Measurements from ENCODE around the gene STYXL2.

Gene STYXL2

GRCh38 chr1:167077868-167078210 lies 16.0 kb upstream of the STYXL2 start:
- no peak for DNase-seq (ENCODE audit: low read depth in 2 of 2)

DNA sequence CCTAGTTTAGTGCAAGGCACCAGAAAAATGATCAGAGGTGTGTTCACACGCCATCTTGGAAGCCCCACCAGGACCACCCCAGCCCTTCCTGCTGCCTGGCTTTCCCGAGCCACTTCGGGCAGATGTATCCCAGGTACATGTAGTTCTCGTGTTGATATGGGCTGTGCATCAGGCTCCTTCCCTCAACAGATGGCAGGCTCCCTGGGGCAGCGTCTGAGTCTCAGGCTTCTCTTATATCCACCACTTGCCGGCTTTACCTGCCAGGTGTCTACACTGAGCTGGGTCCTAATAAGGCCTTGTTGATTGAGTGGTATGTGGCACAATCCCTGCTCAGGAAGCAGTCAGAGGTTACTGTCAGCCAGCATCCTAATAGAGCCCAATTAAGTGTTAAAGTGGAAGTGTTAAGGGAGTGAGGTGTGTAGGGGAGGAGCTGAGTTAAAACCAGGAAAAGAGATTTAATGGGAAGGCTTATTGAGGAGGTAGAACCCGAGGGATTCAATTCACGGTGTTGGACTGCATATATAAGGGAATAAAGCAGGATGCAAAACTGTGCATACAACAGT lies 12.2 kb upstream of the STYXL2 start:
- no peak for DNase-seq (ENCODE audit: low read depth in 2 of 2)

DNA sequence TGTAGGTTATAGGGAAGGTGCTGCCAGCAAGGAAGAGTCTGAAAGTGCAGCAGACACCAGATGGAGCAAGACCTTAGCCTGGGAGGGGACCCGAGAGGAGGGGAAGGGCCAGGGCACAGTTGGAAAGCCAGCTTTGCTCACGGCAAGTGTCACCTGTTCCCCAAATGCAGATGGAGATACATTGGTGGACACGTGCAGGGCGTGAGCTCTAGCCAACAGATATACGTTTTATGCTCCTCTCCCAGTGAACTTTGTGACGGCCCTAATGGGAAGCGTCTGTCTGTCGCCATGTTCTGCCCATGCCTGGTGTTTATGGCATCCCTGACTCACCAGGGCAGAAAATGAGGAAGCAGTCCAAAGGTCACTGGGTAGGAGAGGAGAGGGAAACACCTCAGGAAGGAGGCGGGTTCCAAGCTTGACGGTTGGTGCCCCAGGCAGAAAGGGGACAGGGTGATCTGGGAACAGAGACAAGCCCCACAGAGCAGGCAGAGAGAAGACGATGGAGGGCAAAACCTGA lies 11.3 kb upstream of the STYXL2 start:
- DNase-seq (ENCODE audit: low read depth in 2 of 2): no peak

GRCh38 chr1:167083066-167083665 lies 10.7 kb upstream of the STYXL2 start:
- DNase-seq (ENCODE audit: low read depth in 2 of 2): no peak

- DNase-seq (ENCODE audit: low read depth in 2 of 2): no peak
Measured at GRCh38 chr1:167083871-167084270, 10.0 kb upstream of the STYXL2 start.

DNA sequence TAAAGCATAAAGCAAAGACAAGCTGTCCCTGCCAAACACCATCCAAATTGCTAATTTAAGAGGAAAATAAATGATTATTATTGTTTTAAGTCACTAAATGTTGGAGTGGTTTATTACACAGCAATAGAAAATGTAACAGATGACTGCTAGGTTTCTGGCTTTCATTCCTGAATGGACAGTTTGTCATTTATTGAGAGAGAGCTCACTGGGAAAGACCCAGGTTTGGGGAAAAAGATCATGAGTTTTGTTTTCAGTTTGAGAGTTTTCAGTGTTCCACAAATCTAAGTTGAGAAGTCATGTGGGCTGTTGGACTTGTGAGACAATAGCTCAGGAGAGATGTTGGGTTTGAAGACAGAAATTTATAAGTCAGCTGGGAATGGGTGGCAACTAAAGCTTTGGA lies 9.1 kb upstream of the STYXL2 start:
- no peak for DNase-seq (ENCODE audit: low read depth in 2 of 2)

DNA sequence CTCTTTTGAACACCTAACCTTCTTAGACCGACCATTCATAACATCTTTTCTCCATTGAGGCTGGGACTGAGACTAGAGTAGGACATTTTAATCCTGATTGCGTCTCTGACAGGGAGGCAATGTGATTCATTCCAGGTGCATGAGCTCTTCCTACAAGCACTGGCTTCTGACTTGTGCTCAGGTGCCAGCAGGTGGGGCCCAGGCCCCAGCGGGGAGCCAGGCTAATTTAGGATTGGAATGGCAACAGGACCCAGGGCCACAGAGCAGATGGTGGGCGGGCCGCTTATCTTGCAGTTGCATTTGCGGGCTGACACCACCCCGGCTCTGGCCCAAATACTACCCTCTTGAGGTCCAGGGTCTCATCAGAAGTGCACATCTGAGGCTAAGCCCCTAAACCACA lies 7.8 kb upstream of the STYXL2 start:
- no peak for DNase-seq (ENCODE audit: low read depth in 2 of 2)

- no peak for DNase-seq (ENCODE audit: low read depth in 2 of 2)
Measured at GRCh38 chr1:167086768-167087167, 7.1 kb upstream of the STYXL2 start.

GRCh38 chr1:167088746-167089417 lies 5.0 kb upstream of the STYXL2 start:
- DNase-seq (ENCODE audit: low read depth in 2 of 2): no peak

DNA sequence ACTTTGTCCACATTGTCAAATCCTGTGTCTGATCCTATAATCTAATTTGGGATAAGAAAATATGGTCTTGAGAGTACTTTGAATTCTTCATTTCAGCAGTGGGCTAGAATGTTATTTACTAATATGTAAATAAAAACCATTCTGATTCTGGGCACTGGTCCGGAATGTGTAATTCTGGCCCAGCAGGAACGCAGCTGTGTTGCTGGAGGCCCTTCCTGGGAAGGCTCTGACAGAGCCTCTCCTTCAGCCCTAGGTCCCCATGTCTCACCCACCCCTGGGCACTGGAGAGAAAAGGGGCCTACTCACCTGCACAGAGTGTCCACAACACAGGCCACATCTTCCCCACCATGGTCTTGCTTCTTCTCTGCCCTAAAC lies 3.9 kb upstream of the STYXL2 start:
- DNase-seq (ENCODE audit: low read depth in 2 of 2): no peak

GRCh38 chr1:167090314-167090942 lies 3.4 kb upstream of the STYXL2 start, which contains the start of gene GPA33:
TSS of gene GPA33 (minus strand) at chr1:167090377. CDS start at chr1:167090287, 90 bp downstream.
- no peak for DNase-seq (ENCODE audit: low read depth in 2 of 2)

GRCh38 chr1:167092653-167093052 lies 1.2 kb upstream of the STYXL2 start:
- DNase-seq (ENCODE audit: low read depth in 2 of 2): no peak

DNA sequence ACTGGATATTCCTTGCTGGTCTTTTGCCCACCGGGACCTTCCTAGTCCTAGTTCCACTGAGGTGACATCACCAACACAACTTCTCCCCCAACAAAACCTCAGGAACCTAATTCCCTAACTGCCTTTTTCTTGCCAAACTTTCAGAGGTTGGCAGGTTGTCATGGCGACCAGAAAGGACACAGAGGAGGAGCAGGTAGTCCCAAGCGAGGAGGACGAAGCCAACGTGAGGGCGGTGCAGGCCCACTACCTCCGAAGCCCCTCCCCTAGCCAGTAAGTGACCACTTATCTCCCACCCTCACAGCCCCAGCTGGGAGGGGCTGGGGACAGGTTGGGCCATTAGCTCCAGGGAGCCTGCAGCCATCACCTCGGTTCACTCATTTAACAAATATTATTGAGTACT lies 815 bp downstream of the STYXL2 start:
- DNase-seq (ENCODE audit: low read depth in 2 of 2): no peak

DNA sequence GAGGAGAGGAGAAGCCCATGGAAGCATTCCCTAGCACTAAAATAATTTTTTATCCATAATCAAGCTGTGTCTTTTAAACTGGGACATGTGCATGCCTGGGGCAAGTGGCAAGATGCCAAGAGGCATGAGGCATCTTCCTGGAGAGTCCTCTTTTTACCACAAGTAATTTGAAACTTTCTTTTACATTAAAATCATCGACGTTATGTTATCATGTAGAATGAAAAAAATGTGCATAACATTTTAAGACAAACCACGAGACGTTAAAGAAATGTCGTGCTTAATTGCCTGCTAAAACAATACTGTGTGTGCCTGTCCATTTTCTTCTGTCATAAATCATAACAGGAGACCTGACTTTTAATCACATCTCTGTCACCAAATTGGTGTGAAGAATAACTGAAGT lies 1.5 kb downstream of the STYXL2 start:
- no peak for DNase-seq (ENCODE audit: low read depth in 2 of 2)

DNA sequence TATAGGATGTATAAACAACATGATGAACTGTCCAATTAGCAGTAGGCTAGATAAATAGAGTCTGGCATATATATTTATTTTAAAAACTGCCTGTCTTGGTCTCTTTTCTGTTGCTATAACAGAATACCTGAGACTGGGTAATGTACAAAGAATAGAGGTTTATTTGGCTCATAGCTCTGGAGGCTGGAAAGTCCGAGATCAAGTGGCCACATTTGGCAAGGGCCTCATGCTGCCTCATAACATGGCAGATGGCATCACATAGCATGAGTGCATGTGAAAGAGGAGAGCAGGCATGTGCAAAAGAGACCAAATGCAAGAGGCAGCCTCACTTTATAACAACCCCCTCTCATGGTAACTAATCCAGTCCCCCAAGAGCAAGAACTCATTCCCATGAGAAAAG lies 6.0 kb downstream of the STYXL2 start:
- no peak for DNase-seq (ENCODE audit: low read depth in 2 of 2)

GRCh38 chr1:167100730-167101129 lies 6.9 kb downstream of the STYXL2 start:
- no peak for DNase-seq (ENCODE audit: low read depth in 2 of 2)

DNA sequence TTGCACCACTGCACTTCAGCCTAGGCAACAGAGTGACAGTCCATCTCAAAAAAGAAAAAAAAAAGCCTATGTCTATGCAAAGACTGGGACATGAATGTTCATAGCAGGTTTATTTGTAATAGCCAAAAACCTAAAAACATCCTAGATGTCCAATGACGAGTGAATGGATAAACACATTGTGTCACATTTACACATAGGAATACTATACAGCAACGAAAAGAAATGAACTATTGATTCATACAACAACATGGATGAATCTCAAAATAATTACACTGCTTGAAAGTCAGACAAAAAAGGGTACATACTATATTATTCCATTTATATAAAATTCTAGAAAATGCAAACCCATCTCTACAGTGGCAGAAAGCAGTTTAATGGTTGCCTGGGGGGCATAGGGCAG lies 7.9 kb downstream of the STYXL2 start:
- DNase-seq (ENCODE audit: low read depth in 2 of 2): no peak

GRCh38 chr1:167102906-167103573 lies 9.2 kb downstream of the STYXL2 start:
- no peak for DNase-seq (ENCODE audit: low read depth in 2 of 2)

DNA sequence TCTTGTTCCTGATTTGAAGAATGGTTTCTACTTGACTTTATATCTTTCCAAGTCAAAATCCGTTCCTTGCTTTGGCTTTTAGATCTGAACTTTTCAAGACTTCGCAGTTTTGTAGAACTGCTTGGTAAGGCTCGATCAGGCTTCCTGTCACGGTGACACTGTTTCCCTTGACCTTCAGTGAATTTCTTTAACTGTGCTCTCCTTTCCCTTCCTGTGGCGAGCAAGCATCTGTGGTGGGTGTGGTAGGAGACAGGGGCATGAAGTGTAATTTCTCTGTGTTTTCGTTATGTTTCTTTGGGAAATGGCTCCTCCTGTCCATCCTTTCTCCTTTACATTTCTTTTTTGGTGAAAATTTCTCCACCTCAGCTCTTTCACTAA lies 10.4 kb downstream of the STYXL2 start:
- no peak for DNase-seq (ENCODE audit: low read depth in 2 of 2)

GRCh38 chr1:167105271-167106118 lies 11.6 kb downstream of the STYXL2 start:
- no peak for DNase-seq (ENCODE audit: low read depth in 2 of 2)

DNA sequence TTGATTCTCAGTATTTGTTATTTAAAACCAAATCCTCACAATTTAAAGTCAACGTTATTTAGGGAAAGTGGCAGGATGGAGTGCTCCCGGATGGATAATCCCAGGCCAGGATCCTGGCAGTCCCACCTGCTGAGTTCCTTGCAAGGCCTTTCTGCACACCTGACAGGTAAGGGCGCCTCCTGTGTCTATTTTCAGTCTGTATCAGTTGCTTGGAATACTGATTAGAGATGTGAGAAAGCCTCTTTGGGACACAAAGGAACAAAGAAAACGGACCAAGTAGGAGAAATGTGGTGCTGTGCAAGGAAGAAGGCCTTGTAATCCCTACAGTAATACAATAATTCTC lies 12.2 kb downstream of the STYXL2 start:
- DNase-seq (ENCODE audit: low read depth in 2 of 2): no peak

GRCh38 chr1:167107456-167107855 lies 13.6 kb downstream of the STYXL2 start:
- no peak for DNase-seq (ENCODE audit: low read depth in 2 of 2)
